ENCODE measurements around the gene IL27RA. TPM values are rescaled to one million over a fixed set of nuclear protein-coding genes. Genes with fewer than 3 reads are reported as not detected.

IL27RA gene
- total and polyA plus RNA-seq, 2 donors (not counting 3 experiments of a cell fraction or from before 2014, with no cell fraction given), result 1.6 to 4.5 TPM

DNA sequence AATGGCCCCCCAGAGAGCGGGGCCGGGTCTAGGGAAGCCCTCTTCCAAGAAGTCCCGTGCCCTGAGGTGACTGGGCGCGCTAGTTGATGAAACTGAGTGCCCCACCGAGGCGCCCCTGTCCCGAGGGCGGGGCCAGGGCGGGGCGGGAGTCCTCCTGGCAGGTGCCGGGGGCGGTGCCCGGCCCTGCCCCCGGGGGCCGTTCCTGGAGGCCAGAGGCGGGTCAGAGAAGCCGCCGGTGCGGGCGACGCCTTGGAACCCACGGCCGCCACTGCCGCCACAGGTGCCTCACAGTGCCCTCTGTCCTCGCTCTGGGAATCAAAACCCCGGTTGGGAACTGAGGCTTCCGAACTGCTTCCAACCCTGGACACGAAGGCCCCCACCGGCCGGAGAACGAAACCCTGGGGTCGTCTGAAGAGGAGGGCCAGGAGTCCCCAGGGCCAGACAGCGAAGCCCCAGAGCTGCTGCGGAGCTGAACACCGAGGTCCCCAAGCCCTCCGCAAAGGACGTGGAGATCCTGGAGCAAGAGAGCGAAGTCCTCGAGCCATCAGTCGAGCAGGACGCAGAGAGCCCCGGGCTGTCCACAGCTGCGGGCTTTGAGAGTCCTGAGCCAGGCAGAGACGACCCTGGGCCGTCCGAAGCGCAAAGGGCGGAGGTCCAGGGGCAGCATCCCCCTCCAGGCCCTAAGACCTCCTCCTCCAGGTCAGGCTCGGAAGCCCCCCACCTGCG lies 41.1 kb downstream of the IL27RA start, which contains the start of gene MISP3:
Gene MISP3 (plus strand): TSS at position 252 of the 726 bp plus-strand sequence. CDS start 524 bp downstream, outside the sequence.
- Histone ChIP-seq H3K4me3 (replicated peaks in 1 of 3; ENCODE audit: insufficient read depth in 1 of 3, low read depth in 1 of 3, low read length in 3 of 3) (peak within 1 kb of the TSS; percentile 43 to 61 (median 47)), H2AFZ (ENCODE audit: low read depth, low read length) (peak within 1 kb of the TSS; percentile 99), H3K36me3 (ENCODE audit: control insufficient read depth in 2 of 2, extremely low read depth in 1 of 2, insufficient read depth in 2 of 2, low read length in 2 of 2) (no peaks in the 10 kb centered on the region), H3K27ac (ENCODE audit: insufficient read depth, low read depth, low read length) (no peak within 1 kb of the TSS), H3K9ac (replicated peaks; ENCODE audit: extremely low read depth, insufficient read depth, low read length) (peak within 1 kb of the TSS; percentile 8), H3K9me1 (replicated peaks; ENCODE audit: control insufficient read depth, extremely low read depth, insufficient read depth, low read length) (no peaks in the 10 kb centered on the region), H4K20me1 (replicated peaks; ENCODE audit: control insufficient read depth, extremely low read depth, insufficient read depth, low read length) (no peaks in the 10 kb centered on the region), H3K4me2 (ENCODE audit: insufficient read depth, low read length) (peak within 1 kb of the TSS; percentile 79), H3K79me2 (ENCODE audit: control insufficient read depth, insufficient read depth, low read length) (no peaks in the 10 kb centered on the region), H3K27me3 (ENCODE audit: control insufficient read depth in 2 of 2, insufficient read depth in 2 of 2, low read length in 2 of 2) (no peaks in the 10 kb centered on the region), H3K4me1 (ENCODE audit: control insufficient read depth, extremely low read depth, insufficient read depth, low read length) (peaks cover 26% of the 10 kb centered on the region), H3K9me3 (replicated peaks; ENCODE audit: control insufficient read depth, insufficient read depth, low read length) (no peaks in the 10 kb centered on the region)
- dilution Hi-C loops (cut with MboI; ENCODE audit: extremely low pct_ligation_motif_present, low sequenced_read_pairs) (no loop called here), intact Hi-C loops (cut with micrococcal nuclease) (loop anchor here (1.0 to 5.0 kb wide), 5 partner anchors 40 to 285 kb away; partner anchors contain the start of genes ASF1B and RFX1)
- DNase-seq (ENCODE audit: low read depth, low spot score) (peak; percentile 43), FAIRE-seq (no peak)
- ChIA-PET POLR2A (no interaction called here), CTCF (interaction anchor here (0.6 to 6.6 kb wide), 37 partner anchors 10 to 288 kb away, joined by 3 to 74 read pairs (median 5); partner anchors contain the start of genes ASF1B, BRME1, IL27RA and NANOS3)
- BruUV-seq (replicated peaks), result no TSS peak
- TF ChIP-seq EZH2 (IDR thresholded peaks at IDR 0.05; ENCODE audit: borderline replicate concordance, low read depth, low read length, severe bottlenecking) (peak; percentile 37), POLR2A (IDR thresholded peaks at IDR 0.05; ENCODE audit: low read depth, low read length) (no peak)

DNA sequence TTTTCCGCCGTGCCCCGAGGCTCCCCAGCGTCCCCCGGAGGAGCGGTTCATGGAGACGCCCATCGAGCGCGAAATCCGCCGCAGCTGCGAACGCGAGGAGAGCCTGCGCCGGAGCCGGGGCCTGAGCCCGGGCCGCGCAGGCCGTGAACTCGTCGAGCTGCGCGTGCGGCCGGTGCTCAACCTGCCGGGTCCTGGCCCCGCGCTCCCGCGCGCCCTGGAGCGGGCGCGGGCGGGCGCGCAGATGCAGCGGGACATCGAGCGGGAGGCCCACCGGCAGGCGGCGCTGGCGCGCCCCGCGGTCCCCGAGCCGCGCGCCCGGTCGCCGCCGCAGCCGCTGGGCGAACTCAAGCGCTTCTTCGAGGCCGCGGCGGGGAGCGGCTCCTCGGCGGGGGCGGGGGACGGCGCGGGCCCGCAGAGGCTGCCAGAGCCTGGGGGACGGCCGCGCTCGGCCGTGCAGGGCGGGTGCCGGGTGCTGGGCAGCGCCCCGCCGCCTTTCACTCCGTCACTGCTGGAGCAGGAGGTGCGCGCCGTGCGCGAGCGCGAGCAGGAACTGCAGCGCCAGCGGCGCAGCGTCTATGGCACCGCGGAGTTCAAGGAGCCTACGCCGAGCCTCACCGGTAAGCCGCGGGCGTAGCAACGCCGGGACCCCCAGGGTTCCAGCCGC lies 41.8 kb downstream of the IL27RA start:
- H3K4me1 ChIP-seq (ENCODE audit: control insufficient read depth, extremely low read depth, insufficient read depth, low read length), result peaks cover 26% of the 10 kb centered on the region
- ChIA-PET POLR2A (no interaction called here), CTCF (interaction anchor here (0.6 to 6.6 kb wide), 18 partner anchors 9 to 275 kb away, joined by 3 to 74 read pairs (median 6); partner anchors contain the start of genes ASF1B, IL27RA and NANOS3)
- no peaks in the 10 kb centered on the region for H3K27me3 ChIP-seq (ENCODE audit: control insufficient read depth in 2 of 2, insufficient read depth in 2 of 2, low read length in 2 of 2)
- H3K9me1 ChIP-seq (replicated peaks; ENCODE audit: control insufficient read depth, extremely low read depth, insufficient read depth, low read length), result no peaks in the 10 kb centered on the region
- no peaks in the 10 kb centered on the region for H4K20me1 ChIP-seq (replicated peaks; ENCODE audit: control insufficient read depth, extremely low read depth, insufficient read depth, low read length)
- H3K36me3 ChIP-seq (ENCODE audit: control insufficient read depth in 2 of 2, extremely low read depth in 1 of 2, insufficient read depth in 2 of 2, low read length in 2 of 2), result no peaks in the 10 kb centered on the region
- peak overlapping the region; percentile 29 to 61 (median 43) for H3K4me3 ChIP-seq (replicated peaks in 1 of 3; ENCODE audit: insufficient read depth in 1 of 3, low read depth in 1 of 3, low read length in 3 of 3)
- no TSS peak for BruUV-seq (replicated peaks)
- no peak overlapping the region for H3K27ac ChIP-seq (ENCODE audit: insufficient read depth, low read depth, low read length)
- H3K4me2 ChIP-seq (ENCODE audit: insufficient read depth, low read length), result peak overlapping the region; percentile 79
- H3K79me2 ChIP-seq (ENCODE audit: control insufficient read depth, insufficient read depth, low read length), result no peaks in the 10 kb centered on the region
- DNase-seq (ENCODE audit: low read depth, low spot score), result peak; percentile 59
- TF ChIP-seq, protein P1, sequence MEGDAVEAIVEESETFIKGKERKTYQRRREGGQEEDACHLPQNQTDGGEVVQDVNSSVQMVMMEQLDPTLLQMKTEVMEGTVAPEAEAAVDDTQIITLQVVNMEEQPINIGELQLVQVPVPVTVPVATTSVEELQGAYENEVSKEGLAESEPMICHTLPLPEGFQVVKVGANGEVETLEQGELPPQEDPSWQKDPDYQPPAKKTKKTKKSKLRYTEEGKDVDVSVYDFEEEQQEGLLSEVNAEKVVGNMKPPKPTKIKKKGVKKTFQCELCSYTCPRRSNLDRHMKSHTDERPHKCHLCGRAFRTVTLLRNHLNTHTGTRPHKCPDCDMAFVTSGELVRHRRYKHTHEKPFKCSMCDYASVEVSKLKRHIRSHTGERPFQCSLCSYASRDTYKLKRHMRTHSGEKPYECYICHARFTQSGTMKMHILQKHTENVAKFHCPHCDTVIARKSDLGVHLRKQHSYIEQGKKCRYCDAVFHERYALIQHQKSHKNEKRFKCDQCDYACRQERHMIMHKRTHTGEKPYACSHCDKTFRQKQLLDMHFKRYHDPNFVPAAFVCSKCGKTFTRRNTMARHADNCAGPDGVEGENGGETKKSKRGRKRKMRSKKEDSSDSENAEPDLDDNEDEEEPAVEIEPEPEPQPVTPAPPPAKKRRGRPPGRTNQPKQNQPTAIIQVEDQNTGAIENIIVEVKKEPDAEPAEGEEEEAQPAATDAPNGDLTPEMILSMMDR (IDR thresholded peaks at IDR 0.05; ENCODE audit: extremely low read depth in 1 of 2, insufficient read depth in 1 of 2, low read depth in 1 of 2, low read length in 2 of 2), result peak; percentile 35 to 60
- TF ChIP-seq EZH2 (IDR thresholded peaks at IDR 0.05; ENCODE audit: borderline replicate concordance, low read depth, low read length, severe bottlenecking), result no peak
- TF ChIP-seq POLR2AphosphoS5 (IDR thresholded peaks at IDR 0.05; ENCODE audit: insufficient read depth, low read depth, low read length), result no peak
- TF ChIP-seq FOS (IDR thresholded peaks at IDR 0.05; ENCODE audit: borderline replicate concordance, insufficient read depth, low read length), result no peak
- no peak for TF ChIP-seq GATA2 (IDR thresholded peaks at IDR 0.05; ENCODE audit: insufficient read depth, insufficient read length, low read depth, low read length)
- no peak for TF ChIP-seq JUN (IDR thresholded peaks at IDR 0.05; ENCODE audit: borderline replicate concordance, insufficient read depth, insufficient read length, low read depth)
- TF ChIP-seq POLR2A (IDR thresholded peaks at IDR 0.05; ENCODE audit: low read depth, low read length), result no peak
- dilution Hi-C loops (cut with MboI; ENCODE audit: extremely low pct_ligation_motif_present, low sequenced_read_pairs) (no loop called here), intact Hi-C loops (cut with micrococcal nuclease) (loop anchor here (1.0 to 5.0 kb wide), 3 partner anchors 41 to 286 kb away; partner anchors contain the start of gene ASF1B)
- peak overlapping the region; percentile 86 for H2AFZ ChIP-seq (ENCODE audit: low read depth, low read length)
- no peaks in the 10 kb centered on the region for H3K9me3 ChIP-seq (replicated peaks; ENCODE audit: control insufficient read depth, insufficient read depth, low read length)
- H3K9ac ChIP-seq (replicated peaks; ENCODE audit: extremely low read depth, insufficient read depth, low read length), result peak overlapping the region; percentile 3
- FAIRE-seq, result peak; percentile 69

Measured in endothelial cell of umbilical vein (primary cell).